Breast epithelium (tissue), 4 donors: ENCODE measurements around the gene AOC3. TPM values are rescaled to one million over a fixed set of nuclear protein-coding genes. Genes with fewer than 3 reads are reported as not detected.

Experiments
- DNase-seq, 2 donors: peaks; one replicate each; pipeline ENCODE4 v3.0.0-alpha.2; 2019; ENCODE audit warnings: low spot score in 2 of 2
- H3K27ac ChIP-seq, 2 donors: fragments of 200-600 bp; sonication (generic) in 1 of 2; one replicate each; pipeline ENCODE4 v1.5.1; 2016 to 2019; ENCODE audit warnings: mild to moderate bottlenecking in 1 of 2
- H3K27me3 ChIP-seq, 2 donors: fragments of 200-600 bp; sonication (generic) in 1 of 2; one replicate each; pipeline versions ENCODE4 v1.5.1 to v1.6.0; 2017 to 2019; ENCODE audit warnings: control low read depth in 1 of 2, mild to moderate bottlenecking in 1 of 2
- H3K36me3 ChIP-seq: fragments of 200-600 bp; one replicate; pipeline ENCODE4 v1.5.1; 2019
- H3K4me1 ChIP-seq, 2 donors: fragments of 200-600 bp; sonication (generic); one replicate each; pipeline ENCODE4 v1.5.1; 2016 to 2019; ENCODE audit warnings: control low read depth in 1 of 2
- H3K4me3 ChIP-seq, 3 donors: fragments of 200-600 bp; sonication (generic); 1 replicate in 2 of 3; 2 replicates in 1 of 3; pipeline ENCODE4 v1.5.1; 2016 to 2019; ENCODE audit warnings: mild to moderate bottlenecking in 3 of 3, moderate library complexity in 2 of 3
- H3K9me3 ChIP-seq, 2 donors: fragments of 200-600 bp; sonication (generic) in 1 of 2; one replicate each; pipeline ENCODE4 v1.5.1; 2016 to 2019; ENCODE audit warnings: control low read depth in 1 of 2
- CTCF ChIP-seq, 3 donors: fragments of 450-650 bp; IDR thresholded peaks; one replicate each; pipeline ENCODE4 v1.5.1; 2016 to 2017; ENCODE audit warnings: antibody characterized with exemption in 3 of 3, mild to moderate bottlenecking in 3 of 3, moderate library complexity in 3 of 3
- POLR2A ChIP-seq: fragments of 450-650 bp; IDR thresholded peaks from one replicate; pipeline ENCODE4 v1.6.1; 2016; ENCODE audit warnings: antibody characterized with exemption, mild to moderate bottlenecking, moderate library complexity
- POLR2AphosphoS5 ChIP-seq, 3 donors: sonication (generic); formaldehyde crosslinking; IDR thresholded peaks; one replicate each; pipeline ENCODE4 v1.6.1; 2017; ENCODE audit warnings: antibody characterized with exemption in 3 of 3
- intact Hi-C: fragments of 100-400 bp; cut with DNase I; formaldehyde crosslinking; loops from one replicate; pipeline ENCODE4 v1.15.1; 2023; ENCODE audit warnings: low total_unique reads
- total RNA-seq, 3 donors: library from RNA; depleted of rRNA; stranded (reverse); fragments of >200 nt; gene quantifications; one replicate each; pipeline ENCODE4 v1.1.0, GENCODE V29; 2016

AOC3 gene
- total RNA-seq, 3 donors from 2014 or later, result 16.2 to 247 (median 25.6) TPM

- Histone ChIP-seq H3K9me3 (no peaks in the 10 kb centered on the region), H3K36me3 (no peaks in the 10 kb centered on the region), H3K4me1 (no peaks in the 10 kb centered on the region), H3K4me3 (no peak overlapping the region), H3K27me3 (no peaks in the 10 kb centered on the region), H3K27ac (no peak overlapping the region)
- TF ChIP-seq POLR2A (no peak), CTCF (IDR thresholded peaks at IDR 0.05) (no peak), POLR2AphosphoS5 (IDR thresholded peaks at IDR 0.05) (no peak)
- DNase-seq, result no peak
- intact Hi-C loops, result loop anchor here (10.0 kb wide), 1 partner anchor 490 kb away; no protein-coding TSS in a partner anchor
Observed at GRCh38 chr17:42844761-42845555, 6.0 kb upstream of the AOC3 start.

- intact Hi-C loops, result loop anchor here (10.0 kb wide), 1 partner anchor 489 kb away; no protein-coding TSS in a partner anchor
- no peaks in the 10 kb centered on the region for H3K4me1 ChIP-seq
- no peaks in the 10 kb centered on the region for H3K9me3 ChIP-seq
- DNase-seq, result no peak
- H3K36me3 ChIP-seq, result no peaks in the 10 kb centered on the region
- H3K27ac ChIP-seq, result peak overlapping the region in 1 of 2 donors; percentile 59
- no peaks in the 10 kb centered on the region for H3K27me3 ChIP-seq
- TF ChIP-seq CTCF (IDR thresholded peaks at IDR 0.05), result no peak
- TF ChIP-seq POLR2AphosphoS5 (IDR thresholded peaks at IDR 0.05), result no peak
- TF ChIP-seq POLR2A, result no peak
- no peak overlapping the region for H3K4me3 ChIP-seq
Observed at GRCh38 chr17:42845556-42845917, 5.5 kb upstream of the AOC3 start.

- Histone ChIP-seq H3K27me3 (no peaks in the 10 kb centered on the region), H3K9me3 (no peaks in the 10 kb centered on the region), H3K4me1 (no peaks in the 10 kb centered on the region), H3K4me3 (no peak overlapping the region), H3K27ac (peak overlapping the region in 1 of 2 donors; percentile 59), H3K36me3 (no peaks in the 10 kb centered on the region)
- no peak for DNase-seq
- TF ChIP-seq CTCF (IDR thresholded peaks at IDR 0.05), result no peak
- TF ChIP-seq POLR2AphosphoS5 (IDR thresholded peaks at IDR 0.05), result no peak
- no peak for TF ChIP-seq POLR2A
- intact Hi-C loops, result loop anchor here (10.0 kb wide), 1 partner anchor 489 kb away; no protein-coding TSS in a partner anchor
Observed at GRCh38 chr17:42845918-42846593, 4.9 kb upstream of the AOC3 start.

- Histone ChIP-seq H3K27me3 (no peaks in the 10 kb centered on the region), H3K4me3 (no peak overlapping the region), H3K36me3 (no peaks in the 10 kb centered on the region), H3K9me3 (no peaks in the 10 kb centered on the region), H3K27ac (peak overlapping the region in 1 of 2 donors; percentile 59), H3K4me1 (no peaks in the 10 kb centered on the region)
- intact Hi-C loops, result loop anchor here (10.0 kb wide), 1 partner anchor 488 kb away; no protein-coding TSS in a partner anchor
- DNase-seq, result no peak
- TF ChIP-seq POLR2AphosphoS5 (IDR thresholded peaks at IDR 0.05) (no peak), POLR2A (no peak), CTCF (IDR thresholded peaks at IDR 0.05) (no peak)
Observed at GRCh38 chr17:42846594-42847280, 4.3 kb upstream of the AOC3 start.
